Fibroblast of villous mesenchyme (primary cell): Measurements from ENCODE around the gene CHRNA7. TPM values are rescaled to one million over a fixed set of nuclear protein-coding genes. Genes with fewer than 3 reads are reported as not detected.

ENCODE experiments used
- DNase-seq: peaks from one replicate; pipeline ENCODE4 v3.0.0-alpha.2; 2010; ENCODE audit warnings: low read depth
- H3K4me3 ChIP-seq: 2 replicates; pipeline ENCODE4 v1.5.1; 2011; ENCODE audit warnings: low read depth, mild to moderate bottlenecking, low read length
- total RNA-seq: library from RNA; depleted of rRNA; stranded (reverse); fragments of >200 nt; gene quantifications from 2 replicates; pipeline ENCODE4 v1.2.3, GENCODE V29; 2012
- TF ChIP-seq, protein P1 (sequence below): IDR thresholded peaks from 2 replicates; pipeline ENCODE4 v1.5.1; 2012; ENCODE audit warnings: low read depth, mild to moderate bottlenecking, low read length; ENCODE audit not compliant: insufficient read depth

The CHRNA7 gene
- total RNA-seq, 1 donor: not detected

DNA sequence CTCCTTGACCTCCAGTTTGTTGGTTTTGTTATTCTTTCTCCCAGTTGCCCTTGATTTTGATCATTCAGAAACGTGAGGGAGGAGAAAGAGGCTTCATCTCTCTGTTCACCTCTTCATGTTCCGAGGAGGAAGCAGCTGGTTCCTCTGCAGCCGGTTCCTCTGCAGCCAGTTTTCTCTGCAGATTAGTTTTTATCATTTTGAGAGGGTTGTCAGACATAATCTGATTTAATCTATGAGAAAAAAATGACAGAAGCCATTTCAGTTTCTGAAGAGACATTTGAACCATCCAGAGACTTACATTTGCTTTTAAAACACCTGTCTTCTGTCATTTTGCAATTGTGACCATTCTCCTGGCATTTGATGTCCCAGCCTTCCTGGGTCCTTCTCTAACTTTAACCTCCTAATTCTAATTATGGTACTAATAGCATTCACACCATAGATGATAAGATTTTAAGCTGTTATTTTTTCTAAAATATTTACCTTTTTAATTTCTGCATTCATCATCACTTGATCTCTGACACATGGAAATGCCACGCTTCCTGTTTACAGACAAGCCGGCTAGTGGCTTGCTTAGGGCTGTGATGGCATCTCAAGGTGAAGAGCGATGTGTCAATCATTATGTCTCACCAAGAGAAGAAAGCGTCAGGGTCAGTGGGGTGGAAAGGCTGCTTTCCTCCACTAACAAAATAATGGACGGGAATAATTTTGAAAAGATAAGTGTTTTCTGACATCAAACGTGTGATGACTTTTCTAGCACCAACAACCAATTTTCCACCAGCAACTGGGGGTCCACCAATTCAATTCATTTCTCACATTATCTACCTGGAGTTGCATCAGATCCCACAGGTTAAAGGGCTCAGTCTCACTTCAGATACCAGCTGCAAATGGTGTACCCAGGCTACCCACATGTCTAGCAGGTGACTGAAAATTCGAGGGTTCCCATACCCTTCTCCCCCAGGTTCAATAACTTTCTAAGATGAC lies 76.4 kb downstream of the CHRNA7 start:
- no peak overlapping the region for H3K4me3 ChIP-seq
- no peak for DNase-seq
- TF ChIP-seq, protein P1, sequence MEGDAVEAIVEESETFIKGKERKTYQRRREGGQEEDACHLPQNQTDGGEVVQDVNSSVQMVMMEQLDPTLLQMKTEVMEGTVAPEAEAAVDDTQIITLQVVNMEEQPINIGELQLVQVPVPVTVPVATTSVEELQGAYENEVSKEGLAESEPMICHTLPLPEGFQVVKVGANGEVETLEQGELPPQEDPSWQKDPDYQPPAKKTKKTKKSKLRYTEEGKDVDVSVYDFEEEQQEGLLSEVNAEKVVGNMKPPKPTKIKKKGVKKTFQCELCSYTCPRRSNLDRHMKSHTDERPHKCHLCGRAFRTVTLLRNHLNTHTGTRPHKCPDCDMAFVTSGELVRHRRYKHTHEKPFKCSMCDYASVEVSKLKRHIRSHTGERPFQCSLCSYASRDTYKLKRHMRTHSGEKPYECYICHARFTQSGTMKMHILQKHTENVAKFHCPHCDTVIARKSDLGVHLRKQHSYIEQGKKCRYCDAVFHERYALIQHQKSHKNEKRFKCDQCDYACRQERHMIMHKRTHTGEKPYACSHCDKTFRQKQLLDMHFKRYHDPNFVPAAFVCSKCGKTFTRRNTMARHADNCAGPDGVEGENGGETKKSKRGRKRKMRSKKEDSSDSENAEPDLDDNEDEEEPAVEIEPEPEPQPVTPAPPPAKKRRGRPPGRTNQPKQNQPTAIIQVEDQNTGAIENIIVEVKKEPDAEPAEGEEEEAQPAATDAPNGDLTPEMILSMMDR: no peak

DNA sequence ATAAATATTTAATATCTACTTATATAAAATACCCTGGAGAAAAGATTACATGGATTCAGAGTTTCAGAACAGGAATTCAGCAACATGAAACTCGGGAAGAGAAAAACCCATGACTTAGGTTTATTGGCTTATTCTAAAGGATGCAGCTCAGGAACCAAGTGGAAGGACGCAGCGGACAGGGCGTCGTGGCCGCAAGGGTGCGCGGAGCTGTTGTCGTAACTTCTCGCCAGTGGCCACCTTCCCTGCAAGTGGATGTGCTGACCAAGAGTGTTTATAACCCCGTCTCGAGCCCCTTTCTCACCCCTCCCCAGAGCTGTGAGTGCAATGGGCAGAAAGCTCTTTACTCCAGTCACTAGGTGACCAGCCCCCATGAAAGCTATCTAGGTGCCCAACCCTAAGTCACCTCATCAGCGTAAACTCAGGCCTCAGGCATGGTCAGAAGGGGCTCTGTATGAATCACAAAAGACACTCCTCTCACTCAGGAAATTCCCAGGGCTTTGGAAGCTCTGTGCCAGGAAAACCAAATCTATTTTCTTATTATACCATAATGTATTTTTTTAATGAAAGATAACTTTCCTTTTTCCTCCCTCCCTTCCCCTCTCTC lies 77.3 kb downstream of the CHRNA7 start:
- no peak for DNase-seq
- TF ChIP-seq, protein P1: no peak
- no peak overlapping the region for H3K4me3 ChIP-seq

DNA sequence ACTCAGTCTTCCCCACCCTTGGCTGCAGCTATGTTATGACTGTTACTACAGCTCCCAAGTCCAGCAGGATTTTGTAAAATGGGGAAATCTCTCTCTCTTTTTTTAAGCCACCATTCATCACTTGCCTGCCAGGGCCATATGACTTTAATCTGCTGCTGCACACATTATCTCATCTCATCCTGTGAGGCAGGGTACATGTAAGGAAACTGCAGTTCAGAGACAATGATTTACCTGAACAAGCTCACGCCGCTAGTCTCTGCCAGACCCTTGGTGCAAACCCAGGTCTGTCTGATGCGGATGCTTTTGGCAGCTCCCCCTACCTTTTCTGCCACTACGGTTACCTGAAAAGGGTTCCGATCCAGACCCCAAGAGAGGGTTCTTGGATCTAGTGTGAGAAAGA lies 78.3 kb downstream of the CHRNA7 start:
- TF ChIP-seq, protein P1: no peak
- DNase-seq: no peak
- no peak overlapping the region for H3K4me3 ChIP-seq

DNA sequence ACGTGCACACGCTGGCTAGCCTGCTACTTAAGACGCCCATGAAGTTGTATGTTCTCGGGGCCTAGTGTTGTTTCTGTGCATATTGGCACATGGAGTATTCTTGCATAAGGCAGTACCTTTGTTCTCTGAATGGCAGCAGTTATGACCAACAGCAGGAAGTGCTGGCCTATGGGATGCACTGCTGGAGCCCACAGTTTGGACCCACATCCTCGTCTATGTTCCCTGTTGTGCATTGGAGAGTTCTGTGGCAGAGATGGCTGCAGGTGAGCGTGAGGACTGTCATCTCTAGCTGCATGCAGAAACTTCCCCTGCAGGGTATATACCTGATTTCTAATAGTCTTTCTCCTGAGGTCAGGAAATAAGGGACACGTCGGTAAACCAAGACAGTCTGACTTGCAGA lies 81.8 kb downstream of the CHRNA7 start:
- TF ChIP-seq, protein P1: no peak
- no peak for DNase-seq
- no peak overlapping the region for H3K4me3 ChIP-seq

DNA sequence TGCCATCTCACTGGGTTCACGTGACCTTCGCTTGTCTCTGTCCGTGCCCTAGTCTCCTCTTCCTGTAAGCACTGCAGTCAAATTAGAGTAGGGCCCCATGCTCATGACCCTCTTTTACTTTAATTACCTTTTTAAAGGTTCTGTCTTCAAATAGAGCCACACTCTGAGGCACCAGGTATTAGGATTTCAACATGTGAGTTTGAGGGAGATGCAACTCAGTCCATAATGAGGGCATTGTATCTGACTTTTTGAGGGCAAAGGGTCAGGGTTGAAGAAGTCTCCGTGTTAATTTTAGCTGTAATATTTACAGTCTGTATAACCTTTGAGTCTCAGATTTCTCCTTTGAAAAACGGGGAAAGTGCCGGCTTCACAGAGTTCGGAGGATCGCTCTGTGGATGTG lies 82.9 kb downstream of the CHRNA7 start:
- TF ChIP-seq, protein P1: no peak
- no peak for DNase-seq

DNA sequence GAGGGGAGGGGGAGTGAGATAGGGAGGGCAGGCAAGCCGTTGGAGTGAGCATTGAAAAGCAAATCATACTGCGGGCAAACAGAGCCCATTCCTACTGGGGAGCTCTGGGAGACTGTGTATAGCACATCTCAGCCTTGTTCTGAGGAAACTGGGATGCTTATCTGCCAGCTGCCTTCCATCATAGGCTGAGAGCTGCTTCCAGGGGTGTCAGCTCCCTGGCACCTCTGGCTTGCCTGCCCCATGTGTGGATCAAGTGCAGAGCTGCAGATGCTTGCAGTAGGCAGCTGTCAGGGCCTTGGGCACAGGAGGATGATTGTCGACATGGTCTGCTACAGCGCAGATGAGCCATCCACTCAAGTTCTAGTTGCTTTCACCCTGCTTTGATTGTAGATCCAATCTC lies 86.8 kb downstream of the CHRNA7 start:
- H3K4me3 ChIP-seq: no peak overlapping the region
- DNase-seq: no peak
- TF ChIP-seq, protein P1: no peak

More for the DNA sequence above, 82.9 kb downstream of the CHRNA7 start:
- H3K4me3 ChIP-seq: no peak overlapping the region
